ENCODE measurements around the gene DNAH1. TPM values are rescaled to one million over a fixed set of nuclear protein-coding genes. Genes with fewer than 3 reads are reported as not detected.

The DNAH1 gene
- total and polyA plus RNA-seq, 2 experiments from 2014 or later: 0.81 to 1.8 TPM

DNA sequence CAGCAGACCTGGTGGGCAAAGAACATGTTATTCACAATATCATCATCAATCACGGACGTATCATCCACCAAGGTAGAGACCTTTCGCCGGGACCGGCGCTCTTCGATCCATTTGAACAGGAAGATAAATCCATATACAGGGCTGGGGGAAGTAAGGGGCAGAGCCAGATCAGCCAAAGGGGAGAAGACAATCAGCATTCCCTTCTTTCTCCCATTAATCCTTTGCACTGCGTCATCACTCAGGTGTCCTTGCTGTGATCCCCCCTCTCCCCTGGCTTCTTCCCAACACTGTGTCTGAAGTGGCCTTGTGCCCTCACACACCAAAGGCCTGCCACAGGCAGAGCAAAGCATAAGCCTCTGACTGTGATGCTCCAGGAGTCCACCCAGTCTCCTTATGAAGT is 92.3 kb downstream of the DNAH1 start:
- no peak for DNase-seq (ENCODE audit: low spot score)
- Mint-ChIP-seq H3K9me3 (no peaks in the 10 kb centered on the region), H3K36me3 (ENCODE audit: low read depth) (peaks cover 40% of the 10 kb centered on the region), H3K27me3 (ENCODE audit: insufficient read depth, low read depth, poor library complexity) (peaks cover 8% of the 10 kb centered on the region), H3K27ac (no peak overlapping the region), H3K4me1 (peaks cover 15% of the 10 kb centered on the region), H3K4me3 (peak overlapping the region; percentile 89)
- Histone ChIP-seq H3K9me2 (ENCODE audit: insufficient read depth) (no peaks in the 10 kb centered on the region), H2AFZ (no peak overlapping the region), H3K4me2 (peak overlapping the region; percentile 95; the same call in 1 of the 2 replicates), H3K36me3 (ENCODE audit: insufficient read depth) (peaks cover 3% of the 10 kb centered on the region; the same call in 1 of the 2 replicates), H4K20me1 (replicated peaks; ENCODE audit: insufficient read depth) (no peaks in the 10 kb centered on the region; the same call in 1 of the 2 replicates), H3K27me3 (ENCODE audit: insufficient read depth) (no peaks in the 10 kb centered on the region), H3F3A (replicated peaks; ENCODE audit: low read depth) (peaks cover 9% of the 10 kb centered on the region), H3K4me1 (ENCODE audit: insufficient read depth) (peaks cover 13% of the 10 kb centered on the region; the same call in 1 of the 2 replicates), H3K27ac (ENCODE audit: low read depth) (0 out of 2 replicates have a peak overlapping the region, but pooled peaks have one; percentile 39), H3K4me3 (peak overlapping the region; percentile 94), H3K79me2 (replicated peaks; ENCODE audit: insufficient read depth) (peaks cover 17% of the 10 kb centered on the region)
- no peak for TF ChIP-seq EZH2phosphoT487 (IDR thresholded peaks at IDR 0.05; ENCODE audit: unreplicated experiment)
- no peak for ATAC-seq

DNA sequence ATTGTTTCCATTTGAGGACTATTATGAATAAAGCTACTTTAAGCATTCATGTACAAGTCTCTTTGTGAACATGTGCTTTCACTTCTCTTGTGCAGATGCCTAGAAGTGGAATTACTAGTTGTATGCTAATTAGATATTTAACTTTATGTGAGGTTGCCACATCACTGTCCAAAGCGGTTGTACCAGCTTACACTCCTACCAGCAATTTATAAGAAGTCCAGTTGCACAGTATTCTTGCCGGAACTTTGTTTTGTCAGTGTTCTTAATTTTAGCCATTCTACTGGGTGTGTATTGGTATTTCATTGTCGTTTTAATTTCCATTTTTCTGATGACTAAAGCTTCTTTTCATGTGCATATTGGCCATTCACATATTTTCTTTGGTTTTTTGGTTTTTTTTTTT is 99.7 kb downstream of the DNAH1 start:
- H3K4me2 ChIP-seq: no peak overlapping the region
- no peaks in the 10 kb centered on the region for H3K79me2 ChIP-seq (replicated peaks; ENCODE audit: insufficient read depth)
- Mint-ChIP-seq H3K4me1 (peaks cover 8% of the 10 kb centered on the region; the same call in 2 of the 3 replicates), H3K36me3 (ENCODE audit: low read depth) (no peaks in the 10 kb centered on the region), H3K9me3 (no peaks in the 10 kb centered on the region), H3K27me3 (ENCODE audit: insufficient read depth, low read depth, poor library complexity) (peaks cover 6% of the 10 kb centered on the region), H3K4me3 (no peak overlapping the region), H3K27ac (no peak overlapping the region)
- peaks cover 8% of the 10 kb centered on the region for H3F3A ChIP-seq (replicated peaks; ENCODE audit: low read depth)
- H2AFZ ChIP-seq: no peak overlapping the region
- H3K36me3 ChIP-seq (ENCODE audit: insufficient read depth): no peaks in the 10 kb centered on the region
- H3K9me2 ChIP-seq (ENCODE audit: insufficient read depth): no peaks in the 10 kb centered on the region
- DNase-seq (ENCODE audit: low spot score) (no peak), ATAC-seq (no peak)
- no peaks in the 10 kb centered on the region for H3K27me3 ChIP-seq (ENCODE audit: insufficient read depth)
- peaks cover 8% of the 10 kb centered on the region; the same call in 1 of the 2 replicates for H3K4me1 ChIP-seq (ENCODE audit: insufficient read depth)
- no peak overlapping the region for H3K4me3 ChIP-seq
- 0 out of 2 replicates have a peak, but pooled peaks cover 5% of the 10 kb centered on the region for H4K20me1 ChIP-seq (replicated peaks; ENCODE audit: insufficient read depth)
- H3K27ac ChIP-seq (ENCODE audit: low read depth): no peak overlapping the region
- TF ChIP-seq EZH2 (IDR thresholded peaks at IDR 0.05; ENCODE audit: low read depth, unreplicated experiment): no peak
- TF ChIP-seq ZNF331 (CRISPR knock-in tag; IDR thresholded peaks at IDR 0.05; ENCODE audit: low read depth): no peak
- TF ChIP-seq NANOG (IDR thresholded peaks at IDR 0.05; ENCODE audit: borderline replicate concordance): no peak
- no peak for TF ChIP-seq JUNB (IDR thresholded peaks at IDR 0.05; ENCODE audit: unreplicated experiment)
- no peak for TF ChIP-seq STAT1 (IDR thresholded peaks at IDR 0.05; ENCODE audit: unreplicated experiment)
- no peak for TF ChIP-seq CREB1 (CRISPR knock-in tag; IDR thresholded peaks at IDR 0.05; ENCODE audit: low read depth)
- TF ChIP-seq EZH2phosphoT487 (IDR thresholded peaks at IDR 0.05; ENCODE audit: unreplicated experiment): no peak
- no peak for TF ChIP-seq POLR2AphosphoS5 (IDR thresholded peaks at IDR 0.05; ENCODE audit: low read depth)
- TF ChIP-seq, protein P1, sequence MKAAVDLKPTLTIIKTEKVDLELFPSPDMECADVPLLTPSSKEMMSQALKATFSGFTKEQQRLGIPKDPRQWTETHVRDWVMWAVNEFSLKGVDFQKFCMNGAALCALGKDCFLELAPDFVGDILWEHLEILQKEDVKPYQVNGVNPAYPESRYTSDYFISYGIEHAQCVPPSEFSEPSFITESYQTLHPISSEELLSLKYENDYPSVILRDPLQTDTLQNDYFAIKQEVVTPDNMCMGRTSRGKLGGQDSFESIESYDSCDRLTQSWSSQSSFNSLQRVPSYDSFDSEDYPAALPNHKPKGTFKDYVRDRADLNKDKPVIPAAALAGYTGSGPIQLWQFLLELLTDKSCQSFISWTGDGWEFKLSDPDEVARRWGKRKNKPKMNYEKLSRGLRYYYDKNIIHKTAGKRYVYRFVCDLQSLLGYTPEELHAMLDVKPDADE (IDR thresholded peaks at IDR 0.05): no peak
- TF ChIP-seq, protein P2, sequence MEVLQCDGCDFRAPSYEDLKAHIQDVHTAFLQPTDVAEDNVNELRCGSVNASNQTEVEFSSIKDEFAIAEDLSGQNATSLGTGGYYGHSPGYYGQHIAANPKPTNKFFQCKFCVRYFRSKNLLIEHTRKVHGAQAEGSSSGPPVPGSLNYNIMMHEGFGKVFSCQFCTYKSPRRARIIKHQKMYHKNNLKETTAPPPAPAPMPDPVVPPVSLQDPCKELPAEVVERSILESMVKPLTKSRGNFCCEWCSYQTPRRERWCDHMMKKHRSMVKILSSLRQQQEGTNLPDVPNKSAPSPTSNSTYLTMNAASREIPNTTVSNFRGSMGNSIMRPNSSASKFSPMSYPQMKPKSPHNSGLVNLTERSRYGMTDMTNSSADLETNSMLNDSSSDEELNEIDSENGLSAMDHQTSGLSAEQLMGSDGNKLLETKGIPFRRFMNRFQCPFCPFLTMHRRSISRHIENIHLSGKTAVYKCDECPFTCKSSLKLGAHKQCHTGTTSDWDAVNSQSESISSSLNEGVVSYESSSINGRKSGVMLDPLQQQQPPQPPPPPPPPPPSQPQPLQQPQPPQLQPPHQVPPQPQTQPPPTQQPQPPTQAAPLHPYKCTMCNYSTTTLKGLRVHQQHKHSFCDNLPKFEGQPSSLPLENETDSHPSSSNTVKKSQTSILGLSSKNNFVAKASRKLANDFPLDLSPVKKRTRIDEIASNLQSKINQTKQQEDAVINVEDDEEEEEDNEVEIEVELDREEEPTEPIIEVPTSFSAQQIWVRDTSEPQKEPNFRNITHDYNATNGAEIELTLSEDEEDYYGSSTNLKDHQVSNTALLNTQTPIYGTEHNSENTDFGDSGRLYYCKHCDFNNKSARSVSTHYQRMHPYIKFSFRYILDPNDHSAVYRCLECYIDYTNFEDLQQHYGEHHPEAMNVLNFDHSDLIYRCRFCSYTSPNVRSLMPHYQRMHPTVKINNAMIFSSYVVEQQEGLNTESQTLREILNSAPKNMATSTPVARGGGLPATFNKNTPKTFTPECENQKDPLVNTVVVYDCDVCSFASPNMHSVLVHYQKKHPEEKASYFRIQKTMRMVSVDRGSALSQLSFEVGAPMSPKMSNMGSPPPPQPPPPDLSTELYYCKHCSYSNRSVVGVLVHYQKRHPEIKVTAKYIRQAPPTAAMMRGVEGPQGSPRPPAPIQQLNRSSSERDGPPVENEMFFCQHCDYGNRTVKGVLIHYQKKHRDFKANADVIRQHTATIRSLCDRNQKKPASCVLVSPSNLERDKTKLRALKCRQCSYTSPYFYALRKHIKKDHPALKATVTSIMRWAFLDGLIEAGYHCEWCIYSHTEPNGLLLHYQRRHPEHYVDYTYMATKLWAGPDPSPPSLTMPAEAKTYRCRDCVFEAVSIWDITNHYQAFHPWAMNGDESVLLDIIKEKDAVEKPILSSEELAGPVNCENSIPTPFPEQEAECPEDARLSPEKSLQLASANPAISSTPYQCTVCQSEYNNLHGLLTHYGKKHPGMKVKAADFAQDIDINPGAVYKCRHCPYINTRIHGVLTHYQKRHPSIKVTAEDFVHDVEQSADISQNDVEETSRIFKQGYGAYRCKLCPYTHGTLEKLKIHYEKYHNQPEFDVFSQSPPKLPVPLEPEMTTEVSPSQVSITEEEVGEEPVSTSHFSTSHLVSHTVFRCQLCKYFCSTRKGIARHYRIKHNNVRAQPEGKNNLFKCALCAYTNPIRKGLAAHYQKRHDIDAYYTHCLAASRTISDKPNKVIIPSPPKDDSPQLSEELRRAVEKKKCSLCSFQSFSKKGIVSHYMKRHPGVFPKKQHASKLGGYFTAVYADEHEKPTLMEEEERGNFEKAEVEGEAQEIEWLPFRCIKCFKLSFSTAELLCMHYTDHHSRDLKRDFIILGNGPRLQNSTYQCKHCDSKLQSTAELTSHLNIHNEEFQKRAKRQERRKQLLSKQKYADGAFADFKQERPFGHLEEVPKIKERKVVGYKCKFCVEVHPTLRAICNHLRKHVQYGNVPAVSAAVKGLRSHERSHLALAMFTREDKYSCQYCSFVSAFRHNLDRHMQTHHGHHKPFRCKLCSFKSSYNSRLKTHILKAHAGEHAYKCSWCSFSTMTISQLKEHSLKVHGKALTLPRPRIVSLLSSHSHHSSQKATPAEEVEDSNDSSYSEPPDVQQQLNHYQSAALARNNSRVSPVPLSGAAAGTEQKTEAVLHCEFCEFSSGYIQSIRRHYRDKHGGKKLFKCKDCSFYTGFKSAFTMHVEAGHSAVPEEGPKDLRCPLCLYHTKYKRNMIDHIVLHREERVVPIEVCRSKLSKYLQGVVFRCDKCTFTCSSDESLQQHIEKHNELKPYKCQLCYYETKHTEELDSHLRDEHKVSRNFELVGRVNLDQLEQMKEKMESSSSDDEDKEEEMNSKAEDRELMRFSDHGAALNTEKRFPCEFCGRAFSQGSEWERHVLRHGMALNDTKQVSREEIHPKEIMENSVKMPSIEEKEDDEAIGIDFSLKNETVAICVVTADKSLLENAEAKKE (CRISPR knock-in tag; IDR thresholded peaks at IDR 0.05): no peak
- TF ChIP-seq, protein P3, sequence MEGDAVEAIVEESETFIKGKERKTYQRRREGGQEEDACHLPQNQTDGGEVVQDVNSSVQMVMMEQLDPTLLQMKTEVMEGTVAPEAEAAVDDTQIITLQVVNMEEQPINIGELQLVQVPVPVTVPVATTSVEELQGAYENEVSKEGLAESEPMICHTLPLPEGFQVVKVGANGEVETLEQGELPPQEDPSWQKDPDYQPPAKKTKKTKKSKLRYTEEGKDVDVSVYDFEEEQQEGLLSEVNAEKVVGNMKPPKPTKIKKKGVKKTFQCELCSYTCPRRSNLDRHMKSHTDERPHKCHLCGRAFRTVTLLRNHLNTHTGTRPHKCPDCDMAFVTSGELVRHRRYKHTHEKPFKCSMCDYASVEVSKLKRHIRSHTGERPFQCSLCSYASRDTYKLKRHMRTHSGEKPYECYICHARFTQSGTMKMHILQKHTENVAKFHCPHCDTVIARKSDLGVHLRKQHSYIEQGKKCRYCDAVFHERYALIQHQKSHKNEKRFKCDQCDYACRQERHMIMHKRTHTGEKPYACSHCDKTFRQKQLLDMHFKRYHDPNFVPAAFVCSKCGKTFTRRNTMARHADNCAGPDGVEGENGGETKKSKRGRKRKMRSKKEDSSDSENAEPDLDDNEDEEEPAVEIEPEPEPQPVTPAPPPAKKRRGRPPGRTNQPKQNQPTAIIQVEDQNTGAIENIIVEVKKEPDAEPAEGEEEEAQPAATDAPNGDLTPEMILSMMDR (conservative IDR thresholded peaks at IDR 0.05; ENCODE audit: low read depth in 2 of 2): no peak
- no peak for TF ChIP-seq ZNF114 (CRISPR knock-in tag; IDR thresholded peaks at IDR 0.05)

All from GM23338 (cell line).